LNCAP (cell line): ENCODE measurements around the gene DMRT1.

ENCODE experiments used
- TF ChIP-seq, protein P1 (sequence below): fragments of 450-650 bp; IDR thresholded peaks from 2 replicates; pipeline ENCODE4 v1.5.1; 2017; ENCODE audit warnings: mild to moderate bottlenecking

The DMRT1 gene

DNA sequence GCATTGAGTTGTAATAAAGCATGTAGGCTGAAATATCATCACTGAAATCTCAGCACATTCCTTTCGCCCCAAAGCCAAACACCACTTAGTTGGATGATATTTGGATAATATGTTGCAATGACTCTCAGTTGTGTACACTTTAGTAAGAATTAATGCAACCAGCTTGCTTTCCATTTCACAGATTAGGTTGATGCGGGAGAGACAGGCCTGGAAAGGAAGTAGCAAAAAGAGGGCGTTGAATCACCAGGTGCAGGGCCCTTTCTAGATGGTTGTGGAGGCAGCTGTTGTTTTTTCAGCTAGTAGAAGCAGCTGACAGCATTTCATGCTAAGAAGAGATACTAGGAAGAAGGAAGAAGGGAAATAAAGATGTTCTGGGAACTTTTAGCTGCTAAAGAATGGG, 165.8 kb downstream of the DMRT1 start:
- TF ChIP-seq, protein P1, sequence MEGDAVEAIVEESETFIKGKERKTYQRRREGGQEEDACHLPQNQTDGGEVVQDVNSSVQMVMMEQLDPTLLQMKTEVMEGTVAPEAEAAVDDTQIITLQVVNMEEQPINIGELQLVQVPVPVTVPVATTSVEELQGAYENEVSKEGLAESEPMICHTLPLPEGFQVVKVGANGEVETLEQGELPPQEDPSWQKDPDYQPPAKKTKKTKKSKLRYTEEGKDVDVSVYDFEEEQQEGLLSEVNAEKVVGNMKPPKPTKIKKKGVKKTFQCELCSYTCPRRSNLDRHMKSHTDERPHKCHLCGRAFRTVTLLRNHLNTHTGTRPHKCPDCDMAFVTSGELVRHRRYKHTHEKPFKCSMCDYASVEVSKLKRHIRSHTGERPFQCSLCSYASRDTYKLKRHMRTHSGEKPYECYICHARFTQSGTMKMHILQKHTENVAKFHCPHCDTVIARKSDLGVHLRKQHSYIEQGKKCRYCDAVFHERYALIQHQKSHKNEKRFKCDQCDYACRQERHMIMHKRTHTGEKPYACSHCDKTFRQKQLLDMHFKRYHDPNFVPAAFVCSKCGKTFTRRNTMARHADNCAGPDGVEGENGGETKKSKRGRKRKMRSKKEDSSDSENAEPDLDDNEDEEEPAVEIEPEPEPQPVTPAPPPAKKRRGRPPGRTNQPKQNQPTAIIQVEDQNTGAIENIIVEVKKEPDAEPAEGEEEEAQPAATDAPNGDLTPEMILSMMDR = no peak

DNA sequence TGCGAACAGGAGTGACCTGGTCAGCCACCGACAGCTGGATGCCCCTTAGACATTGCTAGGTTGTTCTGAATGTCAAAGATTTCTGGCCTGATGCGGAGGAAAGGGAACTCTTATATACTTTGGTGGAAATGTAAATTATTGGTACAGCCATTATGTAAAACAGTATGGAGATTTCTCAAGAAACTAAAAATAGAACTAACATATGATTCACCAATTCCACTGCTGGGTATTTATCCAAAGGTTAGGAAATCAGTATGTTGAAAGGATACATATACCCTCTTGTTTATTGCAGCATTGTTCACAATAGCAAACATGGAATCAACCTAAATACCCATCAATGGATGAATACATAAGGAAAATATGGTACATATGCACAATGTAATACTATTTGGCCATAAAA, 166.7 kb downstream of the DMRT1 start:
- TF ChIP-seq, protein P1 = no peak

DNA sequence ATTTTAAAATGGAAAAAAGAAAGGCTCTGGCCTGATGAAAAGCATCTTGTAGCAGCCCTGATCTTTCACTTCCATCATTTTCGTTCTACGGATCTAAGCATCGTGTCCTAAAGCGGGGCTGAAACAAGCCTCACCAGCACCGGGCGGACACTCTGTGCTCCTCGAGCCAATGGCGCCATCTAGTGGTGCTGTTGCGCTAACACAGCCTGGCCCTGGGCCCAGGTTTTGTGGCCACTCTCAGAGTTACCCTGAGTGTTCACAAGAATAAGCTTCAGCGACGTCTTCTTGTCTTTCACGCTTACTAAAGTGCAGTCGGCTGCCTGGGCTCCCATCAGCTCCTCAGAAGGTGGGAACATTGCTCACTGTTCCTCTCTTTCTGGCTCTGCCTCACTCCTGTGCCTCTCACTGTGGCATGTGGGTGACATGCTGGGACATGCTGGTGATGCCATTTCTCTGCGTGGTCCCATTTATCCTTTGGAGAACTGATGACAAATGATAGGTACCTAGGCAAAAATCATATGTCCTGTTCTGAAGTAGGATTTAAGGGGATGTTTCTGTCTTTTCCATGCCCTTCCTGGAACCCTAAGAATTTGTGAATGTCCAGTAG, 167.7 kb downstream of the DMRT1 start:
- TF ChIP-seq, protein P1 = peak; percentile 95

DNA sequence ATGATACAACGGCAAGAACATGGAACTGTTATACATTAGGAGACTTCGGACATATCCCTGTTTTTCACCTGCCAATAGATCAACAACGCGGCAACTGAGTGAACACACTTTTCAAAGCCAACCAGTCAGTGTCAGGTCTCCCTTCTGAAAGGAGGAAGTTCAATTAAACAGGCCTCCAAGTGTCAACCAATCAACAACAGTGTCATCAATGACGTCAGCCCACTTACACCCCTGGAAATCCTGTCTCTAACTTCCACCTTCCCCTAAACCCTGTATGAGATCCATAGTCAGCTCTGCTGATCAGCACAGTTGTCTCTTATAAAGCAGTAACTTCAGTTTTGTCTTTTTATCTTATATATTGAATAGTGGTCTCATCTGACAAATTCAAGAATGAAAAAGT, 171.5 kb downstream of the DMRT1 start:
- TF ChIP-seq, protein P1 = no peak

DNA sequence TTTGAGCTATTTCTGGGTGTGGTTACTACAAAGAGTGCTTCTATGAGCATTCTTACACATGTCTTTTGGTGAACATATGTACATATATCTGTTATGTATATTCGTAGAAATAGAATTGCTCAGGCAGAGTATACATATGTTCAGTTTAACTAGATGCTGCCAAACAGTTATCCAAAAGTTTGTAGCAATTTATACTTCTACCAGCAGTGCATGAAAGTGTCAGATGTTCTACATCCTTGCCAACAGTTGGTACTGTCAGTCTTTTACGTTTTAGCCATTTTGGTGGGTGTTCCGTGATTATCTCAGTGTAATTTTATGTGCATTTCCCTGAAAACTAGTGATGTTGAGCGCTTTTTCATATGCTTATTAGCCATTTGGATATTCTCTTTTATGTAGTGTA, 172.7 kb downstream of the DMRT1 start:
- TF ChIP-seq, protein P1 = no peak

DNA sequence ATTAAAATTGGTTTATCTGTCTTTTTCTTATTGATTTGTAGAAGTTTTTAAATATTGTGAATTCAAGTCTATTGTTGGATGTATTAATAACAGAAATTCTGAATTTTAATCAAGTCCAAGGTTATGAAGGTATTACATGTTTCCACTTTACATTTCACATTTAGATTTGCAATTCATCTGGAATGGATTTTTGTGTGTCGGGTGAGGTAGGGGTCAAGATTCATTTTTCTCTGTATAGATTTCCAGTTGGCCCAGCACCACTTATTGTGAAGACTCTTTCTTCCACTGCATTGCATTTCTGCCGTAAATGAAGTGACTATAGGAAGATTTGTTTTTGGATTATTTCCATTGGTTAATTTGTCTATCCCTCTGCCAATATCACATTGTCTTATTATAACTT, 173.1 kb downstream of the DMRT1 start:
- TF ChIP-seq, protein P1 = no peak

DNA sequence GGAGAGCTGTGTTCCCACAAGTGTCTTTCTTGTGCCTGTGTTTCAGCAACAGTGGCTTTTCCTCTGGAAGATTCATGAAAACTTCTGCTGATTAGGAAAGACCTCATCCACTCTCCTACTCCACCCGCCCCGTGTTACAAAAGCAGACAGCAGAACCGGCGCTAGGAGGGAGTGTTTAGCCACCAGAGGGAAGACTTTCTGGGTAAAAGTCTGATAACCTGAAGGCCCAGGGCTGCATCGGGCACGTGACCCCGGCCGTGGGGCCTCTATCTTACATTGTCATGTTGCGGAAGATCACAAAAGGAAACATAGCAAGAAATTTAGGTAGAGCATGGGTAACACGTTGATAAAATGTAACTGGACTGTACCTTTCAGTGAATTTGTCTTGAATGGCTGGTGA, 176.6 kb downstream of the DMRT1 start:
- TF ChIP-seq, protein P1 = peak; percentile 47; the same call in 1 of the 2 replicates
